OCI-LY3 (cell line): Measurements from ENCODE around the gene THSD7B.

Experiments used
- EZH2phosphoT487 ChIP-seq: fragments of 200-600 bp; shearing (Covaris generic); IDR thresholded peaks from 2 replicates; pipeline ENCODE4 v1.6.1; 2018; ENCODE audit warnings: antibody characterized with exemption, mixed run types, low read depth
- TF ChIP-seq, protein P1 (sequence below): fragments of 200-600, 300-600 bp; sonication (generic); IDR thresholded peaks from 2 replicates; pipeline ENCODE4 v1.5.1; 2014; ENCODE audit warnings: antibody characterized with exemption, low read length, low read depth

DNA sequence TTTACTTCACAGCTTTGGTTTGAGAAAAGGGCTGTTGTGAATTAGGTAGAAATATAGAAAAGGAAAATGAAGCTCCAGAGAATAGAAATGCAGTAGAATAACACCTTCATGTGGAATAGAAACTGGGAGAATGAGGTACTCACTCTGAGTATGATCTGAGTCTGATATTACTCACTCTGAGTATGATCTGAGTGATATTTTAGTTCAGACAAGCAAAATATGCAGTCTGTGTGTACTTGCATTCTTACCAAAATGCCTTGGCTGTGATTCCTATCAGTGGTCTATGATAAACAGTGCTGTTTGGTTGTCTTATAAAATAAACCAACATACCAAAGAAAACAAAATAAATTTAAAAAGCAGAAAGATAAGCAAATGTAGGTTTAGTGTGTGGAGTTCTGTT is 487.6 kb downstream of the THSD7B start:
- TF ChIP-seq, protein P1, sequence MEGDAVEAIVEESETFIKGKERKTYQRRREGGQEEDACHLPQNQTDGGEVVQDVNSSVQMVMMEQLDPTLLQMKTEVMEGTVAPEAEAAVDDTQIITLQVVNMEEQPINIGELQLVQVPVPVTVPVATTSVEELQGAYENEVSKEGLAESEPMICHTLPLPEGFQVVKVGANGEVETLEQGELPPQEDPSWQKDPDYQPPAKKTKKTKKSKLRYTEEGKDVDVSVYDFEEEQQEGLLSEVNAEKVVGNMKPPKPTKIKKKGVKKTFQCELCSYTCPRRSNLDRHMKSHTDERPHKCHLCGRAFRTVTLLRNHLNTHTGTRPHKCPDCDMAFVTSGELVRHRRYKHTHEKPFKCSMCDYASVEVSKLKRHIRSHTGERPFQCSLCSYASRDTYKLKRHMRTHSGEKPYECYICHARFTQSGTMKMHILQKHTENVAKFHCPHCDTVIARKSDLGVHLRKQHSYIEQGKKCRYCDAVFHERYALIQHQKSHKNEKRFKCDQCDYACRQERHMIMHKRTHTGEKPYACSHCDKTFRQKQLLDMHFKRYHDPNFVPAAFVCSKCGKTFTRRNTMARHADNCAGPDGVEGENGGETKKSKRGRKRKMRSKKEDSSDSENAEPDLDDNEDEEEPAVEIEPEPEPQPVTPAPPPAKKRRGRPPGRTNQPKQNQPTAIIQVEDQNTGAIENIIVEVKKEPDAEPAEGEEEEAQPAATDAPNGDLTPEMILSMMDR, result no peak
- TF ChIP-seq EZH2phosphoT487, result no peak
